SU-DHL-6 (cell line): ENCODE results near the gene RANBP9.

ENCODE experiments used
- EZH2phosphoT487 ChIP-seq: fragments of 200-600 bp; sonication (generic), shearing (Covaris generic); conservative IDR thresholded peaks from 2 replicates; pipeline ENCODE4 v1.6.1; 2018; ENCODE audit warnings: mild to moderate bottlenecking, antibody characterized with exemption, low read length, moderate library complexity, mixed read lengths
- TF ChIP-seq, protein P1 (sequence below): fragments of 200-600 bp; sonication (generic); IDR thresholded peaks from one replicate; pipeline ENCODE4 v1.5.1; 2017; ENCODE audit warnings: antibody characterized with exemption, mild to moderate bottlenecking, low read length, moderate library complexity; ENCODE audit not compliant: insufficient read depth, poor library complexity, severe bottlenecking

DNA sequence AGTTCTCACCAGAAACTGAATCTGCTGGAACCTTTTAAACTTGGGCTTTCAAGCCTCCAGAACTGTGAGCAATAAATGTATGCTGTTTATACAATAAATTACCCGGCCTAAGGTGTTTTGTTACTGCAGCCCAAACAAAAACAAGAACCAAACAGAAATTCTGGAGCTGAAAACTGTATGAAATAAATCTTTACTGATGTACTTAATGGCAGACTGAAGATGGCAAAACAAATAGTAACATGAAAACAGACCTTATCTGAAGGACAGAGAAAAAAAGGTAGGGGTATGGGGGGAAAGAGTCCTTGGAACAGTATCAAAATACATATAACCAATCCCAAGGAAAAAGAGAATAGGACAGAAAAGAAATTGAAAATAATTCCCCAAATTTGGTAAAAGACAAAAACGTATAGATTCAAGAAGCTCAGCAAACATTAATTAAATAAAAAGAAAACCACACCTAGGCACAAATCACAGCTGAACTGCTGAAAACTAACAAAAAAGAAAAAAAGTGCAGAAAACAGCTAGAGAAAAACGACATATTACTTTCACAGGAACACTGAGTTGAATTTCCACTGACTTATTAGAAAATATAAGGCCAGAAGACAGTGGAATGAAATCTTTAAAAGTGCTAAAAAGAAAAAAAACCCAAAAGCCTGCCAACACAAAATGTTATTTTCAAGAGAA, 48.8 kb downstream of the RANBP9 start:
- TF ChIP-seq, protein P1, sequence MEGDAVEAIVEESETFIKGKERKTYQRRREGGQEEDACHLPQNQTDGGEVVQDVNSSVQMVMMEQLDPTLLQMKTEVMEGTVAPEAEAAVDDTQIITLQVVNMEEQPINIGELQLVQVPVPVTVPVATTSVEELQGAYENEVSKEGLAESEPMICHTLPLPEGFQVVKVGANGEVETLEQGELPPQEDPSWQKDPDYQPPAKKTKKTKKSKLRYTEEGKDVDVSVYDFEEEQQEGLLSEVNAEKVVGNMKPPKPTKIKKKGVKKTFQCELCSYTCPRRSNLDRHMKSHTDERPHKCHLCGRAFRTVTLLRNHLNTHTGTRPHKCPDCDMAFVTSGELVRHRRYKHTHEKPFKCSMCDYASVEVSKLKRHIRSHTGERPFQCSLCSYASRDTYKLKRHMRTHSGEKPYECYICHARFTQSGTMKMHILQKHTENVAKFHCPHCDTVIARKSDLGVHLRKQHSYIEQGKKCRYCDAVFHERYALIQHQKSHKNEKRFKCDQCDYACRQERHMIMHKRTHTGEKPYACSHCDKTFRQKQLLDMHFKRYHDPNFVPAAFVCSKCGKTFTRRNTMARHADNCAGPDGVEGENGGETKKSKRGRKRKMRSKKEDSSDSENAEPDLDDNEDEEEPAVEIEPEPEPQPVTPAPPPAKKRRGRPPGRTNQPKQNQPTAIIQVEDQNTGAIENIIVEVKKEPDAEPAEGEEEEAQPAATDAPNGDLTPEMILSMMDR, result no peak
- TF ChIP-seq EZH2phosphoT487, result no peak
